Measurements from ENCODE around the gene GAST. TPM values are rescaled to one million over a fixed set of nuclear protein-coding genes. Genes with fewer than 3 reads are reported as not detected.

The GAST gene
- total and polyA plus RNA-seq, 9 of the 15 experiments (the other 6 are each of a cell fraction or from before 2014, with no cell fraction given) = not detected

DNA sequence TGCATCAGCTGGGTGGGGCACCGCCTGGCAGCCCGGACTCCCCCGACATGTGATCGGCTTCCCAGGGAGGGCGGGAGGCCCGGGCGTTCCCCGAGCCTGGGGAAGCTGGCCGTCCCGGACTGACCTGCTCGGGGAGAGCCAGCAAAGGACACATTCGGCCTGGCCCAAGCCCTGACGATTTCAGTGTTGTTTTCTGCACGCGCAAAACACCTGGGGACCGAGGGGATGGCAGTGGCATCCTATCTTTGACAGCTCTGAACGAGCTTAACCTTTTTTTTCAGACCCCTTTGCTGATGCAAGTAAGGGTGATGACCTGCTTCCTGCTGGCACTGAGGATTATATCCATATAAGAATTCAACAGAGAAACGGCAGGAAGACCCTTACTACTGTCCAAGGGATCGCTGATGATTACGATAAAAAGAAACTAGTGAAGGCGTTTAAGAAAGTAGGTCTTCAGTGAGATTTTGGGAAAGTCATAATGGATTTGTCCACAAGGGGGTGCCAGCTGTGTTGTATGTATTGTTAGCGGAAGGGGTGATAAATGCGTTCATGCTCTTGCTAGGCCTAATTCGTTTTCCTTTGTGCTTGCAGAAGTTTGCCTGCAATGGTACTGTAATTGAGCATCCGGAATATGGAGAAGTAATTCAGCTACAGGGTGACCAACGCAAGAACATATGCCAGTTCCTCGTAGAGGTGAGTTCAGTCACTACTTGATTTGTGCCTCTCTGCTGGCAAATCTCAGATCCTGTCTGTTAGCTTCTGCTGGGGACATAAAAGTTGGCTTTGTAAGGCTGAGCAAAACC, 22.4 kb upstream of the GAST start (continued):
- TF ChIP-seq, protein P1, sequence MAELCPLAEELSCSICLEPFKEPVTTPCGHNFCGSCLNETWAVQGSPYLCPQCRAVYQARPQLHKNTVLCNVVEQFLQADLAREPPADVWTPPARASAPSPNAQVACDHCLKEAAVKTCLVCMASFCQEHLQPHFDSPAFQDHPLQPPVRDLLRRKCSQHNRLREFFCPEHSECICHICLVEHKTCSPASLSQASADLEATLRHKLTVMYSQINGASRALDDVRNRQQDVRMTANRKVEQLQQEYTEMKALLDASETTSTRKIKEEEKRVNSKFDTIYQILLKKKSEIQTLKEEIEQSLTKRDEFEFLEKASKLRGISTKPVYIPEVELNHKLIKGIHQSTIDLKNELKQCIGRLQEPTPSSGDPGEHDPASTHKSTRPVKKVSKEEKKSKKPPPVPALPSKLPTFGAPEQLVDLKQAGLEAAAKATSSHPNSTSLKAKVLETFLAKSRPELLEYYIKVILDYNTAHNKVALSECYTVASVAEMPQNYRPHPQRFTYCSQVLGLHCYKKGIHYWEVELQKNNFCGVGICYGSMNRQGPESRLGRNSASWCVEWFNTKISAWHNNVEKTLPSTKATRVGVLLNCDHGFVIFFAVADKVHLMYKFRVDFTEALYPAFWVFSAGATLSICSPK (IDR thresholded peaks at IDR 0.05; ENCODE audit: borderline replicate concordance) = no peak
- TF ChIP-seq ZBTB26 (CRISPR knock-in tag; IDR thresholded peaks at IDR 0.05) (0 out of 2 replicates have a peak, but pooled peaks have one; percentile 67), CLOCK (CRISPR knock-in tag; IDR thresholded peaks at IDR 0.05; ENCODE audit: borderline replicate concordance) (no peak), E4F1 (CRISPR knock-in tag; IDR thresholded peaks at IDR 0.05; ENCODE audit: borderline replicate concordance) (no peak), RNF2 (IDR thresholded peaks at IDR 0.05) (no peak), CC2D1A (IDR thresholded peaks at IDR 0.05) (0 out of 2 replicates have a peak, but pooled peaks have one; percentile 19), BMI1 (IDR thresholded peaks at IDR 0.05; ENCODE audit: low read length) (no peak)
- TF ChIP-seq, protein P2, sequence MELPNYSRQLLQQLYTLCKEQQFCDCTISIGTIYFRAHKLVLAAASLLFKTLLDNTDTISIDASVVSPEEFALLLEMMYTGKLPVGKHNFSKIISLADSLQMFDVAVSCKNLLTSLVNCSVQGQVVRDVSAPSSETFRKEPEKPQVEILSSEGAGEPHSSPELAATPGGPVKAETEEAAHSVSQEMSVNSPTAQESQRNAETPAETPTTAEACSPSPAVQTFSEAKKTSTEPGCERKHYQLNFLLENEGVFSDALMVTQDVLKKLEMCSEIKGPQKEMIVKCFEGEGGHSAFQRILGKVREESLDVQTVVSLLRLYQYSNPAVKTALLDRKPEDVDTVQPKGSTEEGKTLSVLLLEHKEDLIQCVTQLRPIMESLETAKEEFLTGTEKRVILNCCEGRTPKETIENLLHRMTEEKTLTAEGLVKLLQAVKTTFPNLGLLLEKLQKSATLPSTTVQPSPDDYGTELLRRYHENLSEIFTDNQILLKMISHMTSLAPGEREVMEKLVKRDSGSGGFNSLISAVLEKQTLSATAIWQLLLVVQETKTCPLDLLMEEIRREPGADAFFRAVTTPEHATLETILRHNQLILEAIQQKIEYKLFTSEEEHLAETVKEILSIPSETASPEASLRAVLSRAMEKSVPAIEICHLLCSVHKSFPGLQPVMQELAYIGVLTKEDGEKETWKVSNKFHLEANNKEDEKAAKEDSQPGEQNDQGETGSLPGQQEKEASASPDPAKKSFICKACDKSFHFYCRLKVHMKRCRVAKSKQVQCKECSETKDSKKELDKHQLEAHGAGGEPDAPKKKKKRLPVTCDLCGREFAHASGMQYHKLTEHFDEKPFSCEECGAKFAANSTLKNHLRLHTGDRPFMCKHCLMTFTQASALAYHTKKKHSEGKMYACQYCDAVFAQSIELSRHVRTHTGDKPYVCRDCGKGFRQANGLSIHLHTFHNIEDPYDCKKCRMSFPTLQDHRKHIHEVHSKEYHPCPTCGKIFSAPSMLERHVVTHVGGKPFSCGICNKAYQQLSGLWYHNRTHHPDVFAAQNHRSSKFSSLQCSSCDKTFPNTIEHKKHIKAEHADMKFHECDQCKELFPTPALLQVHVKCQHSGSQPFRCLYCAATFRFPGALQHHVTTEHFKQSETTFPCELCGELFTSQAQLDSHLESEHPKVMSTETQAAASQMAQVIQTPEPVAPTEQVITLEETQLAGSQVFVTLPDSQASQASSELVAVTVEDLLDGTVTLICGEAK (IDR thresholded peaks at IDR 0.05) = no peak
- TF ChIP-seq, protein P2 (CRISPR knock-in tag; IDR thresholded peaks at IDR 0.05) = no peak
